ENCODE results near the gene RAD51B.

DNA sequence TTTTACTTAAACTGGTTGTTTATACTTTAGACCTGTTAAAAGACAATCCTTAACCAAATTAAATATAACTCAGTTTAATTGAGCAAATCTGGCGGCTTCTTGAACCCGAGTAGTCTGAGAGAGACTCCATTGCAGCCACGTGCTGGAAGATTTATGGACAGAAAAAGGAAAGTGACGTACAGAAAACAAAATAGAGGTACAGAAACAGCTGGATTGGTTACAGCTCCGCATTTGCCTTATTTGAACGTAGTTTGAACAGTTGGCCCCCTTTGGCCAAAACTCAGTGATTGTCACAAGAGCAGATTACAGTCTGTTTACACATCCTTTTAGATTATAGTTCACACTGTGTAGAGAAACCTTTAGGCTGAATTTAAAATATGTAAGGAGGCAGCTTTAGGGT, 155.9 kb downstream of the RAD51B start:
- TF ChIP-seq, protein P1, sequence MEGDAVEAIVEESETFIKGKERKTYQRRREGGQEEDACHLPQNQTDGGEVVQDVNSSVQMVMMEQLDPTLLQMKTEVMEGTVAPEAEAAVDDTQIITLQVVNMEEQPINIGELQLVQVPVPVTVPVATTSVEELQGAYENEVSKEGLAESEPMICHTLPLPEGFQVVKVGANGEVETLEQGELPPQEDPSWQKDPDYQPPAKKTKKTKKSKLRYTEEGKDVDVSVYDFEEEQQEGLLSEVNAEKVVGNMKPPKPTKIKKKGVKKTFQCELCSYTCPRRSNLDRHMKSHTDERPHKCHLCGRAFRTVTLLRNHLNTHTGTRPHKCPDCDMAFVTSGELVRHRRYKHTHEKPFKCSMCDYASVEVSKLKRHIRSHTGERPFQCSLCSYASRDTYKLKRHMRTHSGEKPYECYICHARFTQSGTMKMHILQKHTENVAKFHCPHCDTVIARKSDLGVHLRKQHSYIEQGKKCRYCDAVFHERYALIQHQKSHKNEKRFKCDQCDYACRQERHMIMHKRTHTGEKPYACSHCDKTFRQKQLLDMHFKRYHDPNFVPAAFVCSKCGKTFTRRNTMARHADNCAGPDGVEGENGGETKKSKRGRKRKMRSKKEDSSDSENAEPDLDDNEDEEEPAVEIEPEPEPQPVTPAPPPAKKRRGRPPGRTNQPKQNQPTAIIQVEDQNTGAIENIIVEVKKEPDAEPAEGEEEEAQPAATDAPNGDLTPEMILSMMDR (IDR thresholded peaks at IDR 0.05), result no peak
- TF ChIP-seq POLR2A (IDR thresholded peaks at IDR 0.05), result no peak
